GM21447 (cell line): ENCODE data around the gene ESR2.
"Not testable (repeated sequence)": the region's sequence is repeated elsewhere in the genome, so short reads cannot be mapped to it uniquely, and the experiment has no call there.

Experiments
- ATAC-seq: cut with Tn5 transposase; IDR thresholded peaks from one replicate; pipeline ENCODE4 v1.9.1; 2021; ENCODE audit not compliant: unreplicated experiment

The ESR2 gene

DNA sequence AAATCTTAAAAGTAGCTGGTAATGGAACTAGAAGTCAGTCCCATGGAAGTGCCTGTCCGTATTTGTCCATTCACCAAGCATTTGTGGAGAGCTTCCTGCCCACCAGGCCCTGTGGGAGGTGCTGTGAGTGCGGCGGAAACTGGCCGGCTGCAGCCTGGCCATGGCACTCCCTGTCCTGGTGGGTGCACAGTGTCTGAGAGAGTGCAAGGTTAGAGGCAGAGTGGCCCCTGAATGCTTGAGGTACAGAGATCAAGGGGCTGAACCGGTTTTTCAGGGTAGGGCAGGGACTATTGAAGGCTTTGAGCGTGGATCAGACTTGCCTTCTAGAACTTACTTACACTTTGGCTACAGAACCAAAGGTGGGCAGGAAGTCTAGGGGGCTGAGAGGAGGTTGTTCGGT lies 92.9 kb downstream of the ESR2 start:
- ATAC-seq = no peak

DNA sequence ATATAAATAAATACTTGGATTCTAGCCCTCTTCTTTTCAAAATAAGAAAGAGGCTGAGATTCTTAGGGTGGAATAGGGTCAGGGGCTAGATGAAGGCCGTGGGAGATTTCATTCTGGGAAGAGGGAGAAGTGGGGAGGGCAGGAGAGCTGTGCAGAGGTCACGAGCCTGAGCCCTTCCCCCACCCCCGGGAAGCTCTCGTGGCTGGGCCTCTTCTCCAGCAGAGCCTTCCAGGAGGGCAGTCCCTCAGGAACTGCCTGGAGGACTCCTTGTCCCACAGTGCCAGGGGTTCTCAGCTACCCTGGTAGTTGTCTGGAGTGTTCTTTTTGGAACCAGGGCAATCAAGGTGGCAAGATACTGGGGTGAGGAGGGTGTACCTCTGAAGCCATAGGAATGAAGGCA lies 94.0 kb downstream of the ESR2 start:
- ATAC-seq = no peak

- ATAC-seq = no peak
Observed at GRCh38 chr14:64198486-64198885, 95.7 kb downstream of the ESR2 start.

DNA sequence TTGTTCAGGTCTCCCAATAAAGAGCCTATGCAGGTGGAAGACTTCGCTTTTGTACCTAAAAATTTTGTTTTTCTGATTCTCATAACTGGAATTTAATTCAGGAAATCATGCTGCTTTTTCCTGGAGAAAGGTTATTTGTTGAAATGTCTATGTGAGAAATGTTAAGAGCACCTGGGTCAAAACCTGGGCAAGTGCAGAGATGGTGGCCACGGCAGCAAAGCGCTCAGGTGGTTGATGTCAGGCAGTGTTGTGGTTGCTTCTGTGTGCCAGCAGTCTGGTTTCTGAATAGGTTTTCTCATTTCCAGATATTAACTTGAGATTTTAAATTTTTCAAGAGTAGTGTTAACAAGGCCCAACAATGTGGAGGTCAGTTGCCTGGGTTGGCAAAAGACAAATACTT lies 96.2 kb downstream of the ESR2 start:
- ATAC-seq = no peak

DNA sequence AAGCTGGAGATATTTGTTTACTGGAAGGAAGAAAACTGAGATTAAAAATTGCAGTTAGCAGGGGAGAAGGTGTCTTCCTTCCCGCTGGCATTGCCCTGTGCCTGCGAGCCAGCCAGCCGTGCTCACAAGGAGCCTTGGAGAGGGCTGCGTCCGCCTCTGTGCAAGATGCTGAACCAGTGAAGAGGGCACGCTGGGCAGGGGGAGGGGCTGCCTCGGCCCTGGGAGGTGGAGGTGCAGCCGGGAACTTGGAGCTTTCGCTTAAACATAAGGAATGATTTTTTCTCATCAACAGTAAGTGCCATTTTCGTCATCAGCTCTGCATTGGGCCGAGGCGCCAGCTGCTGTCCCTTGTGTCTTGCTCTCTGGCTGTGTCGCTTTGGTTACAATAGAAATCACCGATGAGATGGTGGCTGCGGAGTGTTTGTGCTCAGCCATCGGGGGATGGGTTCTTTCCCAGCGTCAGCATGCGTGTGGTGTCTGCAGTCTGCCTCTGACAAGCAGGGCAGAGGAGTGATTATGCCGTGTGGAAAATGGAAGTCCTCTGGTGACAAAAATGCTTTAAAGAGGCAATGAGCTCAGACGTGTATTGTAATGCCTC lies 97.3 kb downstream of the ESR2 start:
- no peak for ATAC-seq

DNA sequence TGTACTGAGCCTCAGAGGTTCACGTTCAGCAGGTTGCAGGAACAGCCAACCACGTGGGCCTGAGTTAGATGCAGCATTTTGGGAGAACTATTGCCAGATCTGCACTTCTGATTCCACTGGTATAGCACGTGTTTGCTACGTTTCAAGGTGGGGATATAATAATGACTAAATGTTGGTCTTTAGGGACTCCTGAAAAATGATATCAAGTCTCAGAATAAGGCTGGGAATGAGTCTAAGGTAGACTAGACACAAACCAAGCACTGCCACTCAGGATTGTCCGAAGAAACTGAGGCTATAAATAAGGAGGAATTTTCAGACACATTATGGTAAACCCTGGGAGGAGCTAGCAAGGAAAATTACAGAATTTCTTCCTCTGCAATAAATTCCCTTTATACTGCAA lies 98.1 kb downstream of the ESR2 start:
- ATAC-seq = no peak

GRCh38 chr14:64195199-64195598 lies 99.0 kb downstream of the ESR2 start:
- ATAC-seq = peak; percentile 46

DNA sequence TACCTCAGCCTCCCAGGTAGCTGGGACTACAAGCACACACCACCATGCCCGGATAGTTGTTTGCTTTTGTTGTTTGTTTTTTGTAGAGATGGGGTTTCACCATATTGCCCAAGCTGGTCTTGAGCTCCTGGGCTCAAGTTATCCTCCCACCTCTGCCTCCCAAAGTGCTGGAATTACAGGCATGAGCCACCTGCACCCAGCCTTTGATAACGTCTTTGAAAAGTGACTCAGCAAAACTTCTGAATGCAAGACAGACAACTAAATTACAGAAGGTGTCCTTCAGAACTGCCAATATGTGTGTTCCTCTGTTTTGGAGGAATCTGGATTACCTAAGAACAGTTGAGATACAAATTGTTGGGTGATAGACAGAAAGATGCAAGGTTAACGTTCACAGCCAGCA lies 99.8 kb downstream of the ESR2 start:
- ATAC-seq = no peak

GRCh38 chr14:64193821-64194220 lies 100.3 kb downstream of the ESR2 start:
- no peak for ATAC-seq

- no peak for ATAC-seq
Observed at GRCh38 chr14:64191756-64192155, 102.4 kb downstream of the ESR2 start.

GRCh38 chr14:64190974-64191502 lies 103.1 kb downstream of the ESR2 start:
- no peak for ATAC-seq

- no peak for ATAC-seq
Observed at GRCh38 chr14:64187331-64187730, 106.8 kb downstream of the ESR2 start.

- no peak for ATAC-seq
Observed at GRCh38 chr14:64186231-64187129, 107.7 kb downstream of the ESR2 start.

GRCh38 chr14:64185184-64185583 lies 109.0 kb downstream of the ESR2 start:
- ATAC-seq = no peak

- ATAC-seq = no peak
Observed at GRCh38 chr14:64184103-64184729, 110.0 kb downstream of the ESR2 start.

GRCh38 chr14:64182908-64183307 lies 111.3 kb downstream of the ESR2 start:
- not testable (repeated sequence) for ATAC-seq

DNA sequence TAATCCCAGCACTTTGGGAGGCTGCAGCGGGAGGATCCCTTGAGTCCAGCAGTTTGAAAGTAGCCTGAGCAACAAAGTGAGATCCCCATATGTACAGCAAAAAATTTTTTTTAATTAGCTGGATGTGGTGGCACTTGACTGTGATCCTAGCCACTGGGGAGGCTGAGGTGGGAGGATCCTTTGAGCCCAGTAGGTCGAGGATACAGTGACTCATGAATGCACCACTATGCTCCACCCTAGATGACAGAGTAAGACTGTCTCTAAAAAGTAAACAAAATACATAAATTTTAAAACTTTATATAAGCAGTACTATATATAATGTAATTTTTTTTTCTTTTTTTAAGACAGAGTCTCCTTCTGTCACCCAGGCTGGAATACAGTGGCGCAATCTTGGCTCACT lies 115.4 kb downstream of the ESR2 start:
- no peak for ATAC-seq

- ATAC-seq = no peak
Observed at GRCh38 chr14:64176330-64176729, 117.8 kb downstream of the ESR2 start.

GRCh38 chr14:64174922-64175782 lies 119.0 kb downstream of the ESR2 start:
- no peak for ATAC-seq

- no peak for ATAC-seq
Observed at GRCh38 chr14:64170181-64170580, 124.0 kb downstream of the ESR2 start.

DNA sequence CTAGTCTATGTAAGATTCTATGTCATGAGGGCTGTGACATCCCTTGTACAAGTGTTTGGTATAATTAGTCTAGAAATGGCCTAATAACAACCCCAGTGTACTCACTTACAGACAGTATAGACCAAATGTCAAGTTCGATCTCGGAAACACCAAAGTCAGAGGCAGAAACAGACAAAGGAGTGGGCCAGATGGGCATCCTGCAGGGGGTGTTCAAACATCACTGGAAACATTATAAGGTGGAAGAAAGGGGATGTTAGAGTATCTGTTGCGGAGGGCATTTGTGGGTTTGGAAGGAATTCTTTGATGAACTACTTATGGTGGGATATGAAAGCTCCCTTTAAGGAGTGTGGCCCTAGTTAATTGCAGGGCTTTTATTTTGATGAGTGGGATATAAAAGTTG lies 134.6 kb downstream of the ESR2 start:
- no peak for ATAC-seq
